Measurements from ENCODE around the gene HTT.

Gene HTT

DNA sequence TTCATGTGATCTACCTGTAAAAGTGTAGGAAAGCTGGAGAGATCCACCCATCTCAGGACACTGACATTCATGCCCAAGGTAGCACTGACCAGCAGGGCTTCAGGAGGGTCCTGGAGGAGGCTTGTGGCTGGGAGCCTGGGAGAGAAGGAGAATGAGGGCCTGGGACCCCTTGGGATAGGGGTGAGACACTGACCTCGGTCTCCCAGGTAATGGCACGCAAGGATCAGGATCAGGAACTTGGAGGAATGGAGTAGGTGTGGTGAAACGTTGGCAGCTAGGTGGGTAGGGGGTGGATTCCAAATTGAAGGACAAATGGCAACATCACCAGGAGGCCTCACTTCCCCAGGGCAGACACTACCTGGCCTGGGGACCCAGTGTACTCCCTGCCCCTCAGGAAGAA, 206.0 kb downstream of the HTT start:
- no peak for TF ChIP-seq CTCF (IDR thresholded peaks at IDR 0.05; ENCODE audit: low read depth, low read length, poor library complexity, severe bottlenecking)

GRCh38 chr4:3283483-3283882, 209.0 kb downstream of the HTT start:
- peaks cover 11% of the 10 kb centered on the region for H3K27me3 ChIP-seq (ENCODE audit: control insufficient read depth, low read length)
- H3K36me3 ChIP-seq (ENCODE audit: control insufficient read depth, low read length): no peaks in the 10 kb centered on the region
- no peak overlapping the region for H3K4me3 ChIP-seq (ENCODE audit: low read length)
- H3K79me2 ChIP-seq (ENCODE audit: control insufficient read depth, low read length): no peaks in the 10 kb centered on the region
- TF ChIP-seq CTCF (IDR thresholded peaks at IDR 0.05; ENCODE audit: low read depth, low read length, poor library complexity, severe bottlenecking): no peak
- TF ChIP-seq EZH2phosphoT487 (IDR thresholded peaks at IDR 0.05; ENCODE audit: borderline replicate concordance, low read length): no peak
- H3F3A ChIP-seq (ENCODE audit: control insufficient read depth, insufficient read depth): no peaks in the 10 kb centered on the region
- no peaks in the 10 kb centered on the region for H3K9me3 ChIP-seq (ENCODE audit: control insufficient read depth, insufficient read depth, low read length)
- no peaks in the 10 kb centered on the region for H3K9me2 ChIP-seq (replicated peaks; ENCODE audit: control insufficient read depth, low read length)
- no peak overlapping the region for H3K27ac ChIP-seq (ENCODE audit: low read depth, low read length)
- no peak overlapping the region for H3K4me2 ChIP-seq (ENCODE audit: low read length)
- no peaks in the 10 kb centered on the region for H4K20me1 ChIP-seq (ENCODE audit: control insufficient read depth, insufficient read depth, low read depth, low read length)
- H3K4me1 ChIP-seq (ENCODE audit: control insufficient read depth, low read length): peaks cover 7% of the 10 kb centered on the region

More for the DNA sequence above, 206.0 kb downstream of the HTT start:
- Histone ChIP-seq H3K4me2 (ENCODE audit: low read length) (no peak overlapping the region), H4K20me1 (ENCODE audit: control insufficient read depth, insufficient read depth, low read depth, low read length) (no peaks in the 10 kb centered on the region), H3K36me3 (ENCODE audit: control insufficient read depth, low read length) (no peaks in the 10 kb centered on the region), H3K9me3 (ENCODE audit: control insufficient read depth, insufficient read depth, low read length) (no peaks in the 10 kb centered on the region), H3K9me2 (replicated peaks; ENCODE audit: control insufficient read depth, low read length) (no peaks in the 10 kb centered on the region), H3K4me3 (ENCODE audit: low read length) (no peak overlapping the region), H3F3A (ENCODE audit: control insufficient read depth, insufficient read depth) (no peaks in the 10 kb centered on the region), H3K4me1 (ENCODE audit: control insufficient read depth, low read length) (no peaks in the 10 kb centered on the region), H3K27me3 (ENCODE audit: control insufficient read depth, low read length) (peaks cover 4% of the 10 kb centered on the region; the same call in 1 of the 2 replicates), H3K79me2 (ENCODE audit: control insufficient read depth, low read length) (no peaks in the 10 kb centered on the region), H3K27ac (ENCODE audit: low read depth, low read length) (no peak overlapping the region)

DNA sequence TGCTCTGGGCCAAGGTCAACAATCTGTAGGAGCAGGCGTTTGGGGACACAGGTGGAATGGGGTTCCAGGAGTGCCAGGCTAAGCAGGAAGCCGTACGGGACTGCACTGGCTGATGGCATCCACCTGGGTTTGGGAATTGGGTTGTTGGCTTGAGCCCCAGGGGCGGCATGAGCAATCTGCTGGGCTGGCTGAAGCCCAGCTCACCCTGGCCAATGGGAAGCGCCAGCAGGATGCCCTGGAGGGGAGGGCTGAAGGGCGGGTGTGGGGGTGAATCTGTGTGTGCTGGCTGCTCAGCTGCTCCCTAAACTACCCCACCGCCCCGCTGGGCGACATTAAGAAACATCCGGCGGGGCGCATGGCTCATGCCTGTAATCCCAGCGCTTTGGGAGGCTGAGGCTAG, 209.4 kb downstream of the HTT start:
- H3K27me3 ChIP-seq (ENCODE audit: control insufficient read depth, low read length): peaks cover 13% of the 10 kb centered on the region
- no peaks in the 10 kb centered on the region for H3K9me2 ChIP-seq (replicated peaks; ENCODE audit: control insufficient read depth, low read length)
- H3K27ac ChIP-seq (ENCODE audit: low read depth, low read length): no peak overlapping the region
- no peak overlapping the region for H3K4me2 ChIP-seq (ENCODE audit: low read length)
- peaks cover 7% of the 10 kb centered on the region for H3K4me1 ChIP-seq (ENCODE audit: control insufficient read depth, low read length)
- no peaks in the 10 kb centered on the region for H3K79me2 ChIP-seq (ENCODE audit: control insufficient read depth, low read length)
- no peaks in the 10 kb centered on the region for H3K36me3 ChIP-seq (ENCODE audit: control insufficient read depth, low read length)
- TF ChIP-seq EZH2phosphoT487 (IDR thresholded peaks at IDR 0.05; ENCODE audit: borderline replicate concordance, low read length) (no peak), CTCF (IDR thresholded peaks at IDR 0.05; ENCODE audit: low read depth, low read length, poor library complexity, severe bottlenecking) (no peak)
- H3K9me3 ChIP-seq (ENCODE audit: control insufficient read depth, insufficient read depth, low read length): no peaks in the 10 kb centered on the region
- no peak overlapping the region for H3K4me3 ChIP-seq (ENCODE audit: low read length)
- no peaks in the 10 kb centered on the region for H3F3A ChIP-seq (ENCODE audit: control insufficient read depth, insufficient read depth)
- H4K20me1 ChIP-seq (ENCODE audit: control insufficient read depth, insufficient read depth, low read depth, low read length): no peaks in the 10 kb centered on the region
